Middle frontal gyrus (tissue), 1 donor: ENCODE results near the gene ELF4.
"Not testable (repeated sequence)": the region's sequence is repeated elsewhere in the genome, so short reads cannot be mapped to it uniquely, and the experiment has no call there.

Source experiments
- DNase-seq: peaks from one replicate; pipeline ENCODE4 v3.0.0-alpha.2; 2015; ENCODE audit warnings: low spot score; ENCODE audit errors: extremely low spot score

ELF4 gene

GRCh38 chrX:130115119-130115885, 5.0 kb upstream of the ELF4 start:
- not testable (repeated sequence) for DNase-seq

- no peak for DNase-seq
These were observed 3.9 kb upstream of the ELF4 start for GRCh38 chrX:130114141-130114588.

- no peak for DNase-seq
These were observed 1.2 kb upstream of the ELF4 start for GRCh38 chrX:130111220-130112154.

GRCh38 chrX:130109429-130110378, 593 bp downstream of the ELF4 start:
- no peak for DNase-seq

- no peak for DNase-seq
These were observed 1.5 kb downstream of the ELF4 start for GRCh38 chrX:130108647-130109428.

- DNase-seq, result no peak
These were observed 4.2 kb downstream of the ELF4 start for GRCh38 chrX:130106071-130106470.

GRCh38 chrX:130105244-130105643, 5.1 kb downstream of the ELF4 start:
- DNase-seq, result no peak

- DNase-seq, result no peak
These were observed 6.7 kb downstream of the ELF4 start for GRCh38 chrX:130103605-130104004.

- no peak for DNase-seq
These were observed 10.1 kb downstream of the ELF4 start for GRCh38 chrX:130100180-130100579.

GRCh38 chrX:130098210-130098552, 12.1 kb downstream of the ELF4 start:
- no peak for DNase-seq

GRCh38 chrX:130097507-130098209, 12.6 kb downstream of the ELF4 start:
- DNase-seq, result no peak

GRCh38 chrX:130095249-130096030, 14.9 kb downstream of the ELF4 start:
- no peak for DNase-seq

- DNase-seq, result no peak
These were observed 15.6 kb downstream of the ELF4 start for GRCh38 chrX:130094696-130095095.

GRCh38 chrX:130093271-130093670, 17.0 kb downstream of the ELF4 start:
- no peak for DNase-seq

GRCh38 chrX:130091980-130092522, 18.2 kb downstream of the ELF4 start:
- no peak for DNase-seq

- DNase-seq, result no peak
These were observed 19.9 kb downstream of the ELF4 start for GRCh38 chrX:130090364-130090763.

GRCh38 chrX:130086447-130087206, 23.7 kb downstream of the ELF4 start:
- no peak for DNase-seq
